ENCODE measurements around the gene SDF2L1. TPM values are rescaled to one million over a fixed set of nuclear protein-coding genes. Genes with fewer than 3 reads are reported as not detected.

Gene SDF2L1
- total and polyA plus RNA-seq, 2 of the 13 experiments (the other 11 are each of a cell fraction or from before 2014, with no cell fraction given), result 18.0 to 57.4 TPM

- TF ChIP-seq ZNF691 (CRISPR knock-in tag; IDR thresholded peaks at IDR 0.05; ENCODE audit: borderline replicate concordance, low read depth) (peak; percentile 67; the same call in 1 of the 2 replicates), ZNF749 (CRISPR knock-in tag; IDR thresholded peaks at IDR 0.05; ENCODE audit: borderline replicate concordance) (no peak), BORCS8-MEF2B (CRISPR knock-in tag; IDR thresholded peaks at IDR 0.05) (peak; percentile 41; the same call in 1 of the 2 replicates), FOXJ3 (CRISPR knock-in tag; IDR thresholded peaks at IDR 0.05; ENCODE audit: borderline replicate concordance) (no peak), DBP (CRISPR knock-in tag; IDR thresholded peaks at IDR 0.05; ENCODE audit: not compliant biosample characterization) (no peak), ZEB1 (IDR thresholded peaks at IDR 0.05; ENCODE audit: insufficient replicate concordance, low read depth) (no peak), ZHX1 (CRISPR knock-in tag; IDR thresholded peaks at IDR 0.05; ENCODE audit: low read depth) (no peak), HOXD1 (CRISPR knock-in tag; IDR thresholded peaks at IDR 0.05) (no peak), ZNF230 (CRISPR knock-in tag; IDR thresholded peaks at IDR 0.05) (no peak), HOXA3 (CRISPR knock-in tag; IDR thresholded peaks at IDR 0.05) (peak; percentile 72; the same call in 1 of the 2 replicates), ZNF616 (CRISPR knock-in tag; IDR thresholded peaks at IDR 0.05; ENCODE audit: low read depth) (no peak), KLF15 (CRISPR knock-in tag; IDR thresholded peaks at IDR 0.05; ENCODE audit: borderline replicate concordance) (no peak), GFI1 (CRISPR knock-in tag; IDR thresholded peaks at IDR 0.05; ENCODE audit: borderline replicate concordance) (no peak; the same call in 1 of the 2 replicates), MLXIP (CRISPR knock-in tag; IDR thresholded peaks at IDR 0.05; ENCODE audit: borderline replicate concordance) (no peak), TARDBP (CRISPR knock-in tag; IDR thresholded peaks at IDR 0.05) (peak; percentile 75), ZNF572 (CRISPR knock-in tag; IDR thresholded peaks at IDR 0.05) (no peak), ETV6 (CRISPR knock-in tag; conservative IDR thresholded peaks at IDR 0.05) (no peak), SAP130 (CRISPR knock-in tag; IDR thresholded peaks at IDR 0.05; ENCODE audit: low read depth) (peak; percentile 85), ZNF678 (CRISPR knock-in tag; IDR thresholded peaks at IDR 0.05) (no peak), PCBP2 (optimal IDR thresholded peaks at IDR 0.05; ENCODE audit: low read depth, low read length, poor library complexity, severe bottlenecking) (no peak), NR1H2 (CRISPR knock-in tag; IDR thresholded peaks at IDR 0.05; ENCODE audit: borderline replicate concordance, low read depth) (no peak), ZNF703 (CRISPR knock-in tag; IDR thresholded peaks at IDR 0.05; ENCODE audit: borderline replicate concordance) (no peak)
Observed at GRCh38 chr22:21677606-21678443, 35.7 kb downstream of the SDF2L1 start (continued).
